ENCODE measurements around the gene RARG.
A peak's percentile ranks its signal among the peaks of the same experiment; 100 is the strongest.

Gene RARG

GRCh38 chr12:53223389-53224060 lies 8.5 kb downstream of the RARG start:
- no peak for DNase-seq

DNA sequence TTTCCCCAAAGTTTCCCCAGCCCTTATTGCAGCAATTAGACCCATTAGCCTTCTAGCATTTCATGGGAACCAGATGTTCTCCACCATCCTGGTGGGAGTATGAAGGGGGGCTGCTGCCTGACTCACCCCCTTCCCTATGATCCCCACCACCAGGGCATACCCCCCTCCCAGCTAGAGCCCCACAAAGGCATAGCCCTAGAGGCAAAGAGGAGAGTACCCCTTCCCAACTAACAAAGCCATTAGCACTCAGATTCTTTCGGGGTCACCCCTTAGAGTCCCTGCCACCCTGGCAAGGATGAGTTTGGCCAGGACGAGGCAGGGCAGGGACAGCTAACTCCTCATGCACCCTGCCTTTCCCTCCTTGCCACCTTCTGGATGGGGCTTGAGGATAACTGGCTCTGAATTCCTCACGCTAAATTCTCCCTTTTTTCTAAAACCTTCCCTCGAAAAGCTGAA lies 9.2 kb downstream of the RARG start:
- no peak for DNase-seq

DNA sequence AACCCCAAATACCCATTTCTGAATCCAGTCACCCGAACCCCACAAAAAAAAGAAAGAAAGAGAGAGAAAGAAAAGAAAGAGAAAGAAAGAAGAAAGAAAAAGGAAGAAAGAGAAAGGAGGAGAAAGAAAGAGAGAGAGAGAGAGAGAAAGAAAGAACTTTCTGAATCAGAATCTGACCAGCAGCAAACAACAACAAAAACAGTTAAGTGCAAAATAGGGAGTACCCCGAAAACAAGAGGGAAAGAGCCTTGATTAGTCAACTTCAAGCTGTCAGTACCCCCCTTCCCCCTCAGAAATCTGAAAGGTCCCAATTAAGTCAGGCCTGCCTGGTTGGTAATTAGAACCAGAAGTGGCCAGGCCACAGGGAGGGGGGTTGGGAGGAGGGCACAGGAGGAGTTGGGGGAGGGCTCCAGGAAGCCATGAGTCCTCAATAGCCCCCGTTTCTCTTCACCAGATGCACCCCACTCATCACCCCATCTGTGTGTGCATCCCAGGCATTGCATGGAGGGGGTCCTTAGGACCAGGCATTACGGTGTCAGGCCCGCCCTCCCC lies 9.8 kb downstream of the RARG start:
- DNase-seq: no peak

GRCh38 chr12:53221203-53222080 lies 10.6 kb downstream of the RARG start:
- peak; percentile 60 for DNase-seq

GRCh38 chr12:53220694-53221202 lies 11.3 kb downstream of the RARG start:
- peak; percentile 81 for DNase-seq

DNA sequence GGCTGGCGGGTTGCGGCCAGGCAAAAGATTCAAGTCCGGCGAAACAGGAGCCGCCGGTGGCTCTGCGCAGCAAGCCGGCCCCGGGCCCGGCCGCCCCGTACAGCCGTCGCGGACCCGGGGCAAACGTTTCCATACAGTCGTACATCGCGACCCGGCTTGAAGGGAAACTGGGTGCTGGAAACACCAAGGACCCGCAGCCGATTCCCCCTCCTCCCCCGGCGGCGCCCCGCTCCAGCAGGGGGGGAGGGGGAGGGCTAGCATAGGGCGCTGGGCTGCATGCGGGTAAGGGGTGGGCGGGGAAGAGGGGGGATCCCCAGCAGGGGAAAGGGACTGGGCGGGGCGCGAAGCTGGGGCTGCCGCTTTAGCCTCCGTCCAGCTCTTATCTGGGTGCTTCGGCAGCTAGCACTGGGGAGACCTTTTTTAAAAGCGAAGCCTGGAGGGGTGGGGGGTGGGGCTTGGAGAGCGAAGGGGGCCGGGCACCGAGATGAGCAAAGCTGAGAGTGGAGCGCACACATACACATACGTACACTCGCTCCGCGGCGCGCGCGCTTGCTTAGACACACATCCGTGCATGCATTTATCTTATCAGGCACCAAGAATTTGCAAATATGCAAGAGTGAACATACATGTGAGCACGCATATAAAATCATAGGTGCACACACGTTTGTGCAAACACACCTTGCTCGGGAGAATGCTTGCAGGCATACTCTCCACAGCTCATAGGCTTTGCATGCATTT lies 11.9 kb downstream of the RARG start:
- peak; percentile 80 for DNase-seq

DNA sequence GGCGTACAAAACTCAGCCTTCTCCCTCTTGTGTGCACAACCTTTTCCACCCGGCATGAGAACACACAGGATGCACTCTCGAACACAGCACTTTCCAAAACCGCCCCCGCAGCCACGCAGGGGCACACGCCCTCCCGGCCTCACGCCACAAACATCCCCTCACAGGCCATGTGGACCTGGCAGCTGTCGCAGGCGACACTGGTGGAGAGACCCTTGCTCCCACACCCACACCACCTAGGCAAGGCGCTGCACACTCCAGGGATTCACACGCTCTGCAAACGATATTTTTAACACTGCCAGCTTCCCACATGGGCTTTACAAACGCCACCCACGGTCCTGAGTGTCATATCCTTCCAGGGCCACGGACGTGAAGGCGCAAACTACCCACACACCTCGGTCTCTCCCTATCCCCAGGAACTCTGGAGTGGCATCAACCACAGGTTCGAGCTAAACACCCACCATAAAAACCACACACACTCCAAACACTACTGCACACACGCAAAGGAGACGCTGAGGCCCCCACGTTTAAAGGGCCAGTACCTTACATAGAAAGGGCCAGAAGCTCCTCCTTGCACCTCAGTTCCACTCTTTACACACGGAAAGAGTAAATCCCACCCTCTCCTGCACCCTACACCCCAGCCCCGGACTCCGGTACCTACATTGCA lies 12.6 kb downstream of the RARG start:
- DNase-seq: peak; percentile 51

- no peak for DNase-seq
Measured at GRCh38 chr12:53218551-53219291, 13.3 kb downstream of the RARG start.

DNA sequence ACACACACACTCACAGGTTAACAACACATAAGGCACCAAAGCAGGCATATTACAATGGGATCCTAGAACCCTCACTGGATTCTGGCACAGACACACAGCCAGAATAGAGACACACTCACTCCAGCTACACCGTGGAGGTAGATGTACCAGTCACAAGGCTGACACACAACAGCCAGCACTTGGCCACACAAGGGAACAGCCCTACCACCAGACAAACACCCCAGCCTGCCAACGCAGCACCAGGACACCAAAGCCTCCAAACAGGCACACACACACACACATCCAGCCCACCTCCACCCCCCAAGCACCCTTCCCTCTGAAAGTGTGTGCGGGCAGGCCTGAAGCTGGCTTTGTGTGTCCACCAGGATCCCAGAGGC lies 14.1 kb downstream of the RARG start:
- DNase-seq: peak; percentile 22

GRCh38 chr12:53217051-53217930 lies 14.7 kb downstream of the RARG start:
- DNase-seq: peak; percentile 79

DNA sequence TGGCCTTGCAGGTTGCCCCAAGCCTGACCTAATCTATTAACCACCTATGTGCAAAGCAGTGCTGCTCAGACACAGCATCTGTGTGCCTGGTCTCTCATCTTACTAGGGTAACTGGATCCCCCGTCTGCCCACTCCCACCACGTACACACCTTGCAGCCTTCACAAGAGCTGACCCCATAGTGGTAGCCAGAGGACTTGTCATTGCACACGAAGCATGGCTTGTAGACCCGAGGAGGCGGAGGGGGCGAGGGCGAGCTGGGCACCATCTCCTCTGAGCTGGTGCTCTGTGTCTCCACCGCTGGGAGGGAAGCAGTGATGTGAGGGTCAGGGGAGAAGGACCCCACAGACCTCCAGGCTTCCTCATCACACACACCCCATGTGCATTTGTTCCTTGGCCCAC lies 16.5 kb downstream of the RARG start:
- no peak for DNase-seq

- DNase-seq: no peak
Measured at GRCh38 chr12:53214687-53215455, 17.1 kb downstream of the RARG start.

- no peak for DNase-seq
Measured at GRCh38 chr12:53214221-53214620, 17.8 kb downstream of the RARG start.

- DNase-seq: peak; percentile 79
Measured at GRCh38 chr12:53213348-53213747, 18.7 kb downstream of the RARG start.

DNA sequence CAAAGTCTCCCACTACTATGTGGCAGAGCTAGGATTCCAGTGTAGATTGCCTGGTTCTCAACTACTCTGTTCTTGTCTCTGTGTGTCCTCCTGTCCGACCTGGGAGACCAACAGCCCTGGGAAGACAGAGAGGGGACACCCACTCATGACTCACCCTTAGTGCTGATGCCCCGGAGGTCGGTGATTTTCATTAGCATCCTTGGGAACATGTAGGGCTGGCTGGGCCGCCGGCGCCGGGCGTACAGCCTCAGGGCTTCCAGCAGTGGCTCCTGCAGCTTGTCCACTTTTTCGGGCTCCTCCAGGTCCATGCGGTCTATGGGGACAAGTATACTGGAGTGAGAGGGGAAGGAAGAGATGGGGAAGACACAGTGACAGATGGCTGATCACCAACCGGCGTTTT lies 19.1 kb downstream of the RARG start:
- DNase-seq: no peak

DNA sequence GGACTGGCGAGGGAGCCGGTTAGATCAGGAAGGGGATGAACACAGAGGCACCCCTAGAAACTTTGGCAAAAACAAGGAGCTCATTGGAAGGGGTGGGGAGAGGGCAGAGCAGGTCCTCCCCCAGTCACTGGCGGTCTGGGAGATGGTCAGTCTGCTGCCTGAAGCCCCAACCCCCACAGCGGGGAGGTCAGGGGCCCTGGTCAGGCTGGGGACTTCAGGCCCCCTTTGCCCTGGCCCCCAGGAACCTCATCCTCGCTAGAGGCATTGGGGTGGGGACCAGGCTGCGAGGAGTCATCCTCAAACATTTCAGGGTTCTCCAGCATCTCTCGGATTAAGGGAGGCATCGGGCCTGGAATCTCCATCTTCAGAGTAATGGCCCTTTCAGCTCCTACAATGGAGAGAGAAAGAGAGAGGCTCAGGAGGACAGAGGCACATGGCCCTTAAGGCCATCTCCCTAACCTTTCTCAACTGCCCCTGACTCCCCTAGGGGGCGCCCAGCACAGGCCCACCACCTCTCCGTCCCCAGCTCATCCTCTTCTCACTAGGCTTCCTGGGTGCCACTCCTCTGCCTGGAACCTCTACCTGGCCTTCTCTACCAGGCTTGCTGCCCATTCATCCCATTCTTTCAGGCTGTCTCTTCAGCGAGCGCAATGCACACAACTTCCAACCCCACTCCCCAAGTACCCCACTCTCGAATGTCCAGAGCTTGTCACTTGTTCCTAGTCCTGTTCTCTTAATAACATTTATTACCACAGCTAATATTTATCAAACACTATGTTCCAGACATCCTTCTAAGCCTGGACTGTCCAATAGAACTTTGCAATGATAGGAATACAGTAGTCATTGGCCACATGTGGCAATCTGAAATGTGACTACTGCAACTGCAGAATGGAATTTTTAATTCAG lies 20.3 kb downstream of the RARG start:
- peak; percentile 39 for DNase-seq

DNA sequence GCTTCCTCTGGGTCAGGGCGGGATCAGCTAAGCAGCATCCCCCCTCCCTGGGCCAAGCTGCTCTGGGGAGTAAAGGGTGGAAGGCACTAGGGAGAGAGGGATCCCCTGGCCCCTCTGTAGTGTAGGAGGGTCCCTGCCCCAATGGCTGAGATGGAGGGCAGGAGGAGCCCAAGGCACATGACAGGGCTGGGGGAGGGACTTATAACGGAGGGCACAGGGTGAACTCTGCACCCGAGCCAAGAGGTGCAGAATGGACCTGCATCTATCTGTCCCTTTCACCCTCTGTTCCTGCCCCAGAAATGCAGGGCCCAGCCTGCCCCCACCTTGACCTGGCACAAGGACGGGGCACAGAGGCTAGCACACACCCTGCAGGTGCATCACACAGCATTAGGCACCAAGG lies 21.2 kb downstream of the RARG start:
- no peak for DNase-seq

DNA sequence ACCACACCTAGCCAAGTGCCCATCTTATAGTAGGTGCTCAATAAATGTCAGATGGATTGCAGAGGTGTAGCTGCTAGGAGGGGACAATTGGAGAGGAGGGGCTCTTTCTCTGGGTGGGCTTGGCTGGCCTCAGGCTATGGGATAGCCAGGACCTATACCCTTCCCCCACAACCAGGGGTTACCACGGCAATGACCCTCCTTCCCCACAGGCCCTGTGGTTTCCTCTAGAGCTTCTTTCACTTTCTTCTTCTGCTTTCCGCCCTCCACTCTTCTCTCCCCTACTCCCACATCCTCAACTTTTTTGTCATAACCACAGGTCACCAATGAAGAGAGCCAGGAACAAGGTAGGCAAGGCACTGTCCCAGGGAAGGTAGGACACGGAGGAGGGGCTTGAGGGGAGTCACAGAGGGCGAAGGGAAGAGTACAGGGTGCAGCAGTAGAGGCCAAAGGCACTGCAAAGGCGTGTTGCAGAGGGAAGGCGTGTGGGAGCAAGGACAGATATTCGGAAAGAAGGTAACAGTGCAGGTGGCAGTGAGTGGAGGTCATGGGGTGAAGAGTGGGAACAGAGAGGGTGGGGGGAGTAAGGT lies 23.0 kb downstream of the RARG start:
- DNase-seq: no peak
